Myocyte (in vitro differentiated cells): ENCODE results near the gene ATP8B2. TPM values are rescaled to one million over a fixed set of nuclear protein-coding genes. Genes with fewer than 3 reads are reported as not detected.
"Not testable (repeated sequence)": the region's sequence is repeated elsewhere in the genome, so short reads cannot be mapped to it uniquely, and the experiment has no call there.

ENCODE experiments used
- DNase-seq: peaks from one replicate; pipeline ENCODE4 v3.0.0-alpha.2; 2012; ENCODE audit warnings: low read depth
- total RNA-seq: library from RNA; depleted of rRNA; stranded (reverse); fragments of >200 nt; gene quantifications from 2 replicates; pipeline ENCODE4 v1.2.3, GENCODE V29; 2014

The ATP8B2 gene
- total RNA-seq, 1 donor from 2014 or later: 46.9 TPM

DNA sequence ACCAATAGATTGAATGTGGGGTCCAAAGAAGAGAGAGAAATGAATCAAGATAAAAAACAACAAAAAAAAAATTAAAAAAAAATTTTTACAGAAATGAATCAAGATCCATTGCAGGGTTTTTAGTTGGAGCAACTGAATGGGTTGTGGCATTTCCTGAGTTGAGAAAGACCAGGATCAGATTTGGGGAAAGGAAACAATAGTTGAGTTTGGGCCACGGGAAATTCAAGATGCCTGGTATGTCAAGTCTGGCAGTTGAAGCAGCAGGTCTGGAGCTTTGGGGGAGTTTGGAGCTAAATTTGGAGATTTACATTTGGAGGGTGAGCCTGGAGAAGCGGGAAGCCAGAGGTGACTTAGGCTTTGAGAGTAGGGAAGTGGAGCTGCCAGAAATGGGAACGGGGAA, 22.6 kb downstream of the ATP8B2 start:
- DNase-seq: no peak

DNA sequence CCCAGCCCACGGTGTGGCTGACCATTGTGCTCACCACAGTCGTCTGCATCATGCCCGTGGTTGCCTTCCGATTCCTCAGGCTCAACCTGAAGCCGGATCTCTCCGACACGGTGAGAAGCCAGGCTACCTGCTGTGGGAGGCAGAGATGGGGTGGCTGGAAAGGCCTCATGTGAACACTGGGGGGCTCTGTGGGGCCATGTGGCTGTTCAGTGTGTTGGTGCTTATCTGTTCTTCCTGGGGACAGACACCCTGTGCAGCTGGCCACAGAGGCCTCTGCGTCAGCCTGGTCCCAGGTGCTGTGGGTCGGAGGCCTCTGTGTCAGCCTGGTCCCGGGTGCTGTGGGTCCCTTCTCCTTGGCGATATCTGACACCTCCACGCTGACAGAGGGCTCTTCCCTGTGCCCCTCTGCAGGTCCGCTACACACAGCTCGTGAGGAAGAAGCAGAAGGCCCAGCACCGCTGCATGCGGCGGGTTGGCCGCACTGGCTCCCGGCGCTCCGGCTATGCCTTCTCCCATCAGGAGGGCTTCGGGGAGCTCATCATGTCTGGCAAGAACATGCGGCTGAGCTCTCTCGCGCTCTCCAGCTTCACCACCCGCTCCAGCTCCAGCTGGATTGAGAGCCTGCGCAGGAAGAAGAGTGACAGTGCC, 23.2 kb downstream of the ATP8B2 start:
- peak; percentile 30 for DNase-seq

DNA sequence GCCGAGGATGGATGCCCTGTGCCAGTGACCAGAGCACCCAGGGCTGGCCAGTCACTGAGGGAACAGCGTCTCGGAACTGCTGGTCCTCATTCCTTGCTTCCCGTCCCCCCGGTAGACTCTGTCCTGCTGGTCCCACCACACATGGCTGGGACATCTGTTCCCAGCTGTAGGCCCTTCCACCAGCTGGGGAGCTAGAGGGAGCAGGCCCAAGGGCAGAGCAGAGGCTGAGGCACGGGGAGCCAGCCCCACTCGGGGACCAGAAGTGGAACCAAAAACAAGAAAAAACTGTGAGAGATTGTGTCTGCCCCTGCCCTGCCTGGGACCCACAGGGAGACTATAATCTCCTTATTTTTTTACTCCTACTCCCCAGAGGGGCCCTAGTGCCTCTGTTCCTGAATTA, 23.8 kb downstream of the ATP8B2 start:
- DNase-seq: no peak

DNA sequence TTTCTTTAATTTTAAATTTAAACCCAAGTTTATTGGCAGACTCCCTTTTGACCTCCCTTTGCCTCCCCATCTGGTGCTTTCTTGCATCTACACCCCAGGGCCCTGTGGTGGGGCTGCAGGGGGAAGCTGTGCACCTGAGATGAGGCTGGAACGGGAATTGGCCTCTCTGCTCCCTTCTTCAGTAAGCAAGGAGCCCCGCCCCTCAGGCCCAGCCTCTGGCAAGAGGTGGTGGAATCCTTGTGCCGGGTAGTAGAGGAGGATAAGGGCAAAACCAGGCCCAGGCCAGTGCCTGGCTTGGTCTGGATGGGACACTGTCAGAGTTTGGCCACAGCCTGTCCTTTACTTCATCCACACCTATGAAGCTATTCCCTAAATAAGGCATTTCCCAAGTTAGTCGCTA, 25.1 kb downstream of the ATP8B2 start:
- DNase-seq: no peak

DNA sequence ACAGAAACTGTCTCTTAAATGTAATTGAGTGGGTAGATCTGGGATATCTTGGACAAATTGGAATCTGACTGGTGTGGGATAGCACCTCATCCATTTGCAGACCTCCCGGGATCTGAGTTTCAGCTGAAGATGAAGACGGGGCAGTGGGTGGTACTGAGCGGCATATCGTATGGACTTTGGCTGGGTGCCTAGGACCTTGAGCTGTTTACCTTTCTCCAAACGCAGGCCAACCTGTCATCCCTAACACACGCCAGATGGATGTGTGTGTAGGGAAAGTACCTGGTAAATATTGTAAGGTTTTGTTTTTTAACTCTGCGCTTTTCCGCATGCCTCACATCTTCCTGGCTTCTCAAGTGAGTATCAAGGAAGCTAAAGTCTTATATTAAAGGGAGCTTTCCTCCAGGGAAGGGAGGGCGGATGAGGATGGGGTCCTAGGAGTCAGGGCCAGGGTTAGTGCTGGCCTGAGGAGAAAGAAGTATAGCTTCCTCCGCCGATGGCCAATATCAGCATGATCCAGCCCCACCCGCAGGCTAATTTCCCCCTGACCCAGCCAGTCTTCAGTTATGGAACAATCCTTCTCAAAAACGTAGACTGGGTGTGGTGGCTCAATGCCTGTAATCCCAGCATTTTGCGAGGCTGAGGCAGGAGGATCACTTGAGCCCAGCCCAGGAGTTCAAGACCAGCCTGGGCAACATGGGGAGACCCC, 26.2 kb downstream of the ATP8B2 start:
- DNase-seq: no peak

DNA sequence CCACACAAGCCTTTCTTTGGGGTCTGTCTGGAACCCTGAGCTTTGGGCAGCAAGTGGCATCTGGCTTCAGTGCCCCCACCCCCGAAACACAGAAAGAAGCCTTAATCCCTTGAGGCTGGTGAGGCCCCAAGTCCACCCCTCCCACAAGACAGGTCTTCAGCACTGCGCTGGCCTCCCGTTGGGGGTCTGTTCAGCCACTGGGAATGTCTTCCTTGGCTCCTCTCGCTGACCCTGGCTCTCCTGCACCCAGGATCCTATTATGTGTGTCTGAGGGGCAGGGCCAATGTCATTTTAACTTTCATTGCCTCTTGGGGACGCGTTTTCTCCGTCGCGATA, 26.9 kb downstream of the ATP8B2 start:
- DNase-seq: no peak

DNA sequence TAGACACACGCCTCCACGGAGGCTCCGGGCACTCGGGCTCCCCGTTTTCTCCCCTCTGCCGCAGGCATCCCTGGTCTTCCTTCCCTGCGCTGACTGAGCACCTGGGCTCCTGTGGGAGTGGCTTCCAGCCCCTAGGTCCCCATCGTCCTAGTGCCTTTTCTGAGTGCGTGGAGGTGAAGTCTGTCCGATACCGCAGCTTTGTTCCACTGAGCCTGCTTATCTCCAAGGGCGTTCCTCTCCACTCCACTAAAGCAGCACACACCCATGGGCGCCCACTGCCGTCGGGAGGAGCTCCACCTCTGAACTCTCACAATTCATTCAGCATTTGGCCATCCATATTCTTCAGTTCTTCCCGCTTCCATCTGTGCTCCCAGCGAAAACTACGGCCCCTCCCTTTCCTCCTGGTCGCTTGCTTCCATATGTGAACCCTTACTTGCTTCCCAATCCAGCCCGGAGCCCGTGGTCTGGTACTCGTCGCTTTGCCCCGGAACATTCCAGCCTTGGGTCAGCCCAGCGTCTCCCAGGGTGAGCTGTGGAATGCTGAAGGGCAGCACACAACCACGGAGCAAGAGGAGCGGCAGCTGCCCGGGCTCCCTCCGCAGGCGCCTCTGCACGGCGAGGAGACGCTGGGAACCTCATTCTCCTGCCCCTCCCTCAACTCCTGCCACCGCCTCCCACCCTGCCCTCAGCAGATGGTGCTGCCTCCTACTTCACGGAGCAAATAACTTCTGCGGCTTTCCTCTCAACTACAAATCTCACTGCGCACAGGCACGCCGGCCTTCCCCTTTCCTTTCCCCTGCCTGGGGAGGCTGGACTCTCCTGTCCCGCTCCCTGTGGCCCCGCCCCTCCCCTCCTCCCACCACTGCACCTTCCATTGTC, 27.5 kb downstream of the ATP8B2 start:
- peak; percentile 94 for DNase-seq

DNA sequence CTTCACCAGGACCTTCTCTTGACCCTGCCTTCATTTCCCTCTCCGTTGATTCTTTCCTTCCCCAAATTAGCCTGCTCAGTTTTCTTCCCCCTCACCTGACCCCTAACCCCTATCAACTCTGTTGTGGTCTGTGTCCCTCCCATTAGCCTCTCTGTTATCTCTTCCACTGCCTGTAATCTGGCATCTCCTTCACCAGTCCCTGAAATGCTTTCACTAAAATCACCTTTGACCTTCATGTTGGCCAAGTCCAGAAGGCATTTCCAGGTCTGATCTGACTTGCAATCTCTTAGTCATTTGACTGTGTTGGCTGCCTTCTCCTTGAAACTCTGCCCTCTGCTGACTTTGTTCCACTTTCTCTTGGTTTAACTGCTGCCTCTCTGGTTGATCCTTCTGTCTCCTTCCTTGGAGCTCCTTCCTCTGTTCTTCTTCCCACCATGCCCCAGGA, 28.2 kb downstream of the ATP8B2 start:
- DNase-seq: peak; percentile 57

DNA sequence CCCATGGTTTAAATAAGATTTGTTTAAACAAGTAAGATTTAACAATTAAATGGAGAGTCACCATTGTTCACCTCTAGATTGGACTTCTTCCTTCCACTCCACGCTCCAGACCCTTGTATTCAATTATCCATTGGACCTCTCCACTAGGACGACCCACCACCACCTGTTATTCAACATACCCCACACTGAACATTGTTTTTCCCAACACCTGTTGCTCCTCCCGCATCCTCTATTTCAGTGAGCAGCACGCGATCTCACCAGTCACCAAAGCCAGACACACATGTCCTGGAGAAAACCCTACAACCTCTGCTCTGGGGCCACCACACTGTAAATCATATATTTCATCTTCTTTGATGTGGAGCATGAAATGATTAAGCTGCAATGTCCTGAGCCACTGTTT, 28.6 kb downstream of the ATP8B2 start:
- peak; percentile 59 for DNase-seq

DNA sequence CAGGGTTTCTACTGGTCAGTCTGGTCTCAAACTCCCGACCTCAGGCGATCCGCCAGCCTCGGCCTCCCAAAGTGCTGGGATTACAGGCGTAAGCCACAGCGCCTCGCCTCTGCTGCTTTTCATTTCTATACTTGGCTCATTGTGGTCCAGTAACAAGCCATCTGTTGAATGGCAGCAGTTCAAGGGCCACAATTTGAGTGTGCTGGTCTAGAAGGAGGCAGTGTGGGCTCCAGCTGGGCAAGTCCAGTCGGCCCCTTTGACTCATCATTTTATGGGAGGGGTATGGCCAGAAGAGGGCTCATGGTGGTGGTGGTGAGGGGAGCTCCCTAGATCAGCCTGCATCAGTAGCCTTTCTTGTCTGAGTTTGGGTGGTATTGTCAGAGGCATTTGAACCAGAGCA, 33.2 kb downstream of the ATP8B2 start:
- peak; percentile 83 for DNase-seq

DNA sequence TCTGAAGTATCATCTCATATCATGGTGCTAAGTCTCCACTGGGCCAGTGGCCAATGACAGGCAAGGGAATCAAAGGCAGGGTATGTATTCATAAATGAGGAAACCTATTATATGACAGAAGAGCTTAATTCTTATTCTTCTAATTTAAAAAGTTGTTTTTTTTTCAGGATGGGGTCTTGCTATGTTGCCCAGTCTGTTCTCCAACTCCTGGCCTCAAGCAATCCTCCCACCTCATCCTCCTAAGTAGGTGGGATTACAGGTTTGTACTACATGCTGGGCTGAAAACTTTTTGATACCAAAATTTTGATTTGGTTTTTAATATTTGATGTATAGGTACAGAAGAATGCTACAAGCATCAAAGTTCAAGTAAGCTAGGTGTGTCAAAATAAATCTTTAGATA, 35.0 kb downstream of the ATP8B2 start:
- no peak for DNase-seq

DNA sequence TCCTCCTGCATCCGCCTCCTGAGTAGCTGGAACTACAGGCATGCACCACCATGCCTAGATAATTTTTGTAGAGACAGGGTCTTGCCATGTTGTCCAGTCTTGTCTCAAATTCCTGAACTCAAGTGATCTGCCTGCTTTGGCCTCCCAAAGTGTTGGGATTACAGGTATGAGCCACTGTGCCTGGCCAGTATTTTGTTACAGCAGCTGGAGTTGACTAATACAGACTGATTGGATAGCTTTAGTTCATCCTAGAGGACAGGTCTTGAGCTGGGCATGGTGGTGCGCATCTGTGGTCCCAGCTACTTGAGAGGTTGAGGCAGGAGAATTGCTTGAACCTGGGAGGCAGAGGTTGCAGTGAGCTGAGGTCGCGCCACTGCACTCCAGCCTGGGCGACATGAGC, 35.6 kb downstream of the ATP8B2 start:
- not testable (repeated sequence) for DNase-seq

DNA sequence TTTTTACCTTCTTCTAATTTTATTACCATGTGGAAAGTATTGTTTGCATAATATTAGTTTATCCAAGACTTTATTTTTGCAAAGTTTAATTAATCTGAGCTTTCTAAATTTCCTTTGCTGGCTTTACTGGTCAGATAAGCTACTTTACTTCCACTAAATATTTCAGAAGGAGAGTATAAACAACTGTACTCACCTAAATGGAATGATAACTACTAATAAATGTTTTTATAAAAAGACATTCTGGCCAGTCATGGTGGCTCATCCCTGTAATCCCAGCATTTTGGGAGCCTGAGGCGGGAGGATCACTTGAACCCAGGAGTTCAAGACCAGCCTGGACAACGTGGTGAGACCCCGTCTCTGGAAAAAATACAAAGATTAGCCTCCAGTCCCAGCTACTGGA, 36.0 kb downstream of the ATP8B2 start:
- no peak for DNase-seq

DNA sequence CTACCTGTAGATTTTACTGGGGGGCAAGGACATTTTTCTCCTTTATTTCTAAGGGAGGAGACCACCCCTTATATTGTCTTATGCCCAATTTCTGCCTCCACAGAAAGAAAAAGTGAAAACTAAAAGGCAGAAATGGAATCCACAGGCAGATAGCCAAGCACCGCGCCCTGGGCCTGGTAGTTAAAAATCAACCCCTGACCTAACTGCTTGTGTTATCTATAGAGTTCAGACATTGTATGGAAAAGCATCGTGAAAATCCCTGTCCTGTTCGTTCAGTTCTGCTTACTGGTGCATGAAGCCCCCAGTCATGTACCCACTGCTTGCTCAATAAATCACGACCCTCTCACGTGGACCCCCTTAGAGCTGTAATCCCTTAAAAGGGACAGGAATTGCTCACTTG, 46.1 kb downstream of the ATP8B2 start:
- no peak for DNase-seq

DNA sequence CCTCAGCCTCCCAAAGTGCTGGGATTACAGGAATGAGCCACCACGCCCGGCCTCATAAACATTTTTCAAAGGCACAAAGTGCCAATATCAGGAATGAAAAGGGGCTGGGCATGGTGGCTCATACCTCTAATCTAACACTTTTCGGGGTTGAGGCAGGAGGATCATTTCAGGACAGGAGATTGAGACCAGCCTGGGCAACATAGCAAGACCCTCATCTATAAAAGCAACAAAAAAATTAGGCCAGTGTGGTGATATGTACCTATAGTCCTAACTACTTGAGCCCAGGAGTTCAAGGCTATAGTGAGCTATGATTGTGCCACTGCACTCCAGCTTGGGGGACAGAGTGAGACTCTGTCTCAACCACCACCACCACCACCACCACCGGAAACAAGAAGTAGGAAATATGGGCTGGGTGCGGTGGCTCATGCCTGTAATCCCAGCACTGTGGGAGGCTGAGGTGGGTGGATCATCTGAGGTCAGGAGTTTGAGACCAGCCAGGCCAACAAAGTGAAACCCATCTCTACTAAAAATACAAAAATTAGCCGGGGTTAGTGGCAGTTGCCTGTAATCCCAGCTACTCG, 48.5 kb downstream of the ATP8B2 start:
- DNase-seq: not testable (repeated sequence)

DNA sequence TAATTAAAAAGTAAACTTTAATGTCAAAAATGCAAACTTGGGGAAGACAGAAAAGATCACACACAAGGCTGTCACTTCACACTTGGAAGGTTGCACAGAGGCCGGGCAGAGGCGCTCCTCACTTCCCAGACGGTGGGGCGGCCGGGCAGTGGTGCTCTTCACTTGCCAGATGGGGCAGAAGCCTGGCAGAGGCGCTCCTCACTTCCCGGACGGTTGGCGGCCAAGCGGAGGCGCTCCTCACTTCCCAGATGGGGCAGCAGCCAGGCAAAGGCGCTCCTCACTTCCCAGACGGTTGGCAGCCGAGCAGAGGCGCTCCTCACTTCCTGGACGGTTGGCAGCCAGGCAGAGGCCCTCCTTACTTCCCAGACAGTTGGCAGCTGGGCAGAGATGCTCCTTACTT, 54.0 kb downstream of the ATP8B2 start:
- no peak for DNase-seq

DNA sequence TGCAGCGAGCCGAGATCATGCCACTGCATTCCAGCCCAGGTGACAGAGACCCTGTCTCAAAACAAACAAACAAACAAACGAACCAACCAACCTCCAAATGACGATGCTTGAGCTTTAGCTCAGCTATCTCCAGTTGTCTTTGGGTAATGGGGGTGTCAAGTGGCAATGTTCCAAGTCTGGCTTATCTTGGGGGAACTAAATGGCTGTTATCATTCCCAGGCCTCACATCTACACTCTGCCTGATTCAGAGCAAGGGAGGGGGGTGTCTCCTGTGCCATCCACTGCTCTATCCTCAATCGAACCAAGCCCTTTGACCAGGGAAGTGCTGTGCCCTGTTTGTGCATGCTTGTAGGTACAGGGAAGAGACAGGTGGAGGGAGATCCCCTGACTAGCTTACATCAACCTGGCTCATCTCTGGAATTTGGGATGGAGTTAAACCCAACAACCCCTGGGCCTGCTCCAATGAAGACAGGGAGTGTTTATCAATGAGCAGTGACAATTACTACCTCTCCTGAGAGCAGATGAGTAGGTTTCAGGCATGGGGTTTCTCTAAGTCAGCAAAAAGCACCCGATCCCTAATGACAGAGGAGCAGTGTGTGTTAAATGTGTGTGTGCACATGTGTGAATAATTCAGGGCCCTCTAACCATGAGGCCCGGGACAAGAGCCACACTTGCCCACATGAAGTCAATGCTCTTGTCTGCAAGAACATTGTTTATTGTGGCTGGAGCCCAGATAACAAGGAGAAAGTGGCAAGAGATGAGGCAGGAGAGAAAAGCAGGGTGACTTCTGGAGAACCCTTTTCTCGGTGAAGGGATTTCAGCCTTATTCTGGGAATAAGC, 59.5 kb downstream of the ATP8B2 start:
- DNase-seq: no peak

DNA sequence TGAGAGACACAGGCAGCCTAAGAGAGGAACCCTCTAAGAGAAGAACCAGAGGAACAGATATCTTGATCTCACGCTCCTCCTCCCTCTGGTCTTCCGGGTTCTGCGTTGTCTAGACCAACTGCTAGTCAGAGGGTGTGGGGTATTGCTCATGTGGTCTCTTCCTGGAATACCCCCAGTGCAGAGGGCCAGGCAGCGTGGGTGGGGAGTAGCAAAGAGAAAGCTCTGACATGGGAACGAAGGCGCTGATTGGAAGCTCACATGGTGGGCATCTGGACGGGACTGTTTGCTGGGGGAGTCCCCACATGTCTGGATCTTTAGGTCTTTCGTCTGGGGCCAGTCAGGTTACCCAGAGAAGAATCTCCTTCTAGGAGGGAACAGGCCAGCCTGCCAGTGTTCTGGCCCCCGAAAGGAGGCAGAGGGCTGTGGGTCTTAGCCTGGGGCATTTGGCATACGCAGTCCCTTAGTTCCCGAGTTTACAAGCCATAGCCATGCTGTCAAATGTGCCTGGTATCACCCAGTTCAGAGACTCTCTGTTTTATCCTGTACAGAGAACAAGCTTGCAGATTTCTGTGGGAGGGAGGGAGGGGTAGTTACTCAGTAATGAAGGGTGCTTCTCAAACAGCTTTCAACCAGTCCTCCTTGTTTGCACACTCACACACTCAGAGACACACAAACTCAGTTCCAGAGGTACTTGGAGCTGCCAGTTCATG, 61.5 kb downstream of the ATP8B2 start:
- DNase-seq: no peak

DNA sequence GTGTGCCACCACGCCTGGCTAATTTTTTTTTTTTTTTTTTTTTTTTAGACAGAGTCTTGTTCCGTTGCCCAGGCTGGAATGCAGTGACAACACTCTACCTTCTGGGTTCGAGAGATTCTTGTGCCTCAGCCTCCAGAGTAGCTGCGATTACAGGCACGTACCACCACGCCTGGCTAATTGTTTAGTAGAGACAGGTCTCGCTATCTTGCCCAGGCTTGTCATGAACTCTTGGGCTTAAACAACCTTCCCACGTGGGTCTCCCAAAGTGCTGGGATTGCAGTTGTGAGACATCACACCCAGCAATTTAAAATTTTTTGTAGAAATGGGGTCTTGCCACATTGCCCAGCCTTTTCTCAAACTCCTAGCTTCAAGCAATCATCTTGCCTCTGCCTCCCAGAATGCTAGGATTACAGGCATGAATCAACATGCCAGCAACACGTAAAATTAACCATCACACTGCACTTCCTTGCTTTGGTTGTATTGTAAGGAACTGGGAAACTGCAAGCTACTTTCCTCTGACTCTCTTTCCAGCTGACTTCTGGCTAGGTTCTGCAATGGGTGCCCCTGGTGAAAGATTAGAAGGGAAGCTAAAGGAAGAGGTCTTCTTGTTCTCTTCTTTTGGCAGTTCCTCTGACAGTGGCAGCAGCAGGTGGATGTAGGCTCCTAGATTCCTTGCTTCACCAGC, 65.9 kb downstream of the ATP8B2 start:
- DNase-seq: peak; percentile 37

DNA sequence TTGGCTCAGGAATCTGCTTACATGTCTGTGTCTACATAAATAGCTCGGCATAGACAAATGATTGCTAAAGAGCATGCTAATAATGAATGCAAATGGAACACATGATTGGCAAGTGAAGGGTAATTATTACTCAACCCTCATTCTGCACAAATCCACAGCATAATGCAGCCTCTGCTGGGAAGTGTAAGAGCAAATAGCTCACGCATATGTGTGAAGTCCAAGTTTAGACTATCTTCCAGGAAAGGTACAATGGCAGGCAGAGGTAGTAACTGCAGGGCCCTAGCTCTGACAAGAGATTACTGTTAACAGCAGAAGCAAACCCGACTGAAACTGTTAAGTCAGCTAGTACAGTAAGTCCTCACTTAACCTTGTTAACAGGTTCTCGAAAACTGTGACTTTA, 72.8 kb downstream of the ATP8B2 start:
- DNase-seq: no peak
